ENCODE results near the gene CDK5RAP2.
"Not testable (repeated sequence)": the region's sequence is repeated elsewhere in the genome, so short reads cannot be mapped to it uniquely, and the experiment has no call there.

CDK5RAP2 gene

DNA sequence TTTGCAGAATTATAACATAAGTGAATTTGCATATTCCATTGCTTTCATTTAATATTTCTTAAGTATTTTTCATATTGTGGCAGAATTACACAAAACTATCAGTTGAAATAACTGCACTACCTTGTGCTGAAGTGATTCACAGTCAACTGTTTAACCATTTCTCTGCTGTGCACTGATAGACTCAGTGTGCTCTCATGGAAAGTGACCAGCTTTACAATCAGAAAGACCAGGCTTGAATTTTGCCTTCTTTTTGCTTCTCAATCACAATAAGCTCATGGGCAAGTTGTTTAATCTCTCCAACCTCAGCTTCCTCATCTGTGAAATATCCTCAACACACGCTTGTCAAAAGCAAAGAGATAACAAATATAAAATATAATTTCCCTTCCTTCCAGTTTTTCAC lies 18.3 kb downstream of the CDK5RAP2 start:
- no peak overlapping the region for H3K4me2 ChIP-seq
- no peak overlapping the region for H3K9ac ChIP-seq
- no peak for TF ChIP-seq Cebpa-rat (IDR thresholded peaks at IDR 0.05)
- peaks cover 0 to 45% (median 0%) of the 10 kb centered on the region in 11 experiments; a peak in 5 of 22 replicates for H3K27me3 ChIP-seq
- peaks cover 0 to 7% (median 4%) of the 10 kb centered on the region in 10 experiments; a peak in 8 of 20 replicates for H3K4me1 ChIP-seq
- peaks cover 0 to 94% (median 26%) of the 10 kb centered on the region in 11 experiments; a peak in 16 of 22 replicates for H4K20me1 ChIP-seq
- H3K36me3 ChIP-seq: peaks cover 77 to 99% (median 94%) of the 10 kb centered on the region in 11 experiments
- H3K27ac ChIP-seq: no peak overlapping the region
- H3K4me3 ChIP-seq: no peak overlapping the region
- no peaks in the 10 kb centered on the region for H3K9me3 ChIP-seq (replicated peaks in 1 of 11)

- Histone ChIP-seq H3K4me1 (peaks cover 10 to 24% (median 17%) of the 10 kb centered on the region in 10 experiments; a peak in 19 of 20 replicates), H3K9ac (no peak overlapping the region), H3K4me3 (no peak overlapping the region), H3K27me3 (peaks cover 0 to 52% (median 0%) of the 10 kb centered on the region in 11 experiments; a peak in 5 of 22 replicates), H3K4me2 (no peak overlapping the region), H3K27ac (no peak overlapping the region), H3K9me3 (replicated peaks in 1 of 11) (no peaks in the 10 kb centered on the region), H3K36me3 (peaks cover 65 to 91% (median 81%) of the 10 kb centered on the region in 11 experiments), H4K20me1 (peaks cover 0 to 96% (median 34%) of the 10 kb centered on the region in 11 experiments; a peak in 17 of 22 replicates)
- TF ChIP-seq Cebpa-rat (IDR thresholded peaks at IDR 0.05): no peak
These were observed 20.4 kb downstream of the CDK5RAP2 start for GRCh38 chr9:120559546-120559945.

DNA sequence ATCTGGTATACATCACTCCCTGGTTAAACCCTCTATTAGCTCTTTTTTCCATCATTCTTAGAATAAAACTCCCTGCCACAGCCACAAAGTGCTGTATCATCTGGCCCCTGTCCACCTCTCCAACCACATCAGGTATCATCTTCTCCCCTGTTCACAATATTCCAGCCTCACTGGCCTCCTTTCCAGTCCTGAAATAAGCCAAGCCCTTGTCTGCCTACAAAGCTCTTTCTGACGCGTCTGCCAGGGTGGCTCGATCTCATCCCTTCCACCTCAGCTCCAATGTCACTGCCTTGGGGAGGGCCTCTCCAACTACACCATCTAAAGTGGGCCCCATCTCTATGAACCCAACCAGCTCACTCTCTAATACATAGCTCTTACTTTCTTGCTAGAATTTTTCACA lies 21.5 kb downstream of the CDK5RAP2 start:
- Histone ChIP-seq H3K9ac (no peak overlapping the region), H3K27me3 (peaks cover 0 to 61% (median 0%) of the 10 kb centered on the region in 11 experiments; a peak in 5 of 22 replicates), H4K20me1 (peaks cover 0 to 97% (median 36%) of the 10 kb centered on the region in 11 experiments; a peak in 17 of 22 replicates), H3K4me3 (no peak overlapping the region), H3K9me3 (replicated peaks in 1 of 11) (peaks cover 0 to 3% (median 0%) of the 10 kb centered on the region in 11 experiments; a peak in 5 of 22 replicates), H3K4me2 (no peak overlapping the region), H3K27ac (no peak overlapping the region), H3K36me3 (peaks cover 65 to 91% (median 78%) of the 10 kb centered on the region in 11 experiments), H3K4me1 (peaks cover 10 to 24% (median 17%) of the 10 kb centered on the region in 10 experiments; a peak in 19 of 20 replicates)
- no peak for TF ChIP-seq Cebpa-rat (IDR thresholded peaks at IDR 0.05)

DNA sequence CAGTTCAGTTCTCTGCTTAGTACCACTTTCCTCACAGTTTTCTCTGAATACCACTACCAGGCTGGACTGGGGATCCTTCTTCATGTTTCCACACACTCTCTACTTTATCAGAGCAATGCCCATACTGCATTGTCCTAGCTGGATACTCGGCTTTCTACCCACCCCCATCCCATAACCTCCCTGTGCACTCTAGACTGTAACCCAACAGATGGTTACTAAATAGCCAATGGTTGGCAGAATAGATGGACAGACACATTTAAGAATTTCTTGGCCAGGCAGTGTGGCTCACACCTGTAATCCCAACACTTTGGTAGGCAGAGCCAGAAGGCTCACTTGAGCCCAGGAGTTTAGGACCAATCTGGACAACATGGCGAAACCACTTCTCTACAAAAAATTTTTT lies 22.8 kb downstream of the CDK5RAP2 start:
- H3K36me3 ChIP-seq: peaks cover 59 to 87% (median 74%) of the 10 kb centered on the region in 11 experiments
- no peak overlapping the region for H3K9ac ChIP-seq
- H3K4me1 ChIP-seq: peaks cover 10 to 24% (median 17%) of the 10 kb centered on the region in 10 experiments; a peak in 19 of 20 replicates
- no peak overlapping the region for H3K4me3 ChIP-seq
- no peak overlapping the region for H3K27ac ChIP-seq
- peaks cover 0 to 91% (median 23%) of the 10 kb centered on the region in 11 experiments; a peak in 15 of 22 replicates for H4K20me1 ChIP-seq
- no peak for TF ChIP-seq Cebpa-rat (IDR thresholded peaks at IDR 0.05)
- H3K27me3 ChIP-seq: peaks cover 0 to 65% (median 0%) of the 10 kb centered on the region in 11 experiments; a peak in 5 of 22 replicates
- peaks cover 0 to 11% (median 6%) of the 10 kb centered on the region in 11 experiments; a peak in 8 of 22 replicates for H3K9me3 ChIP-seq (replicated peaks in 1 of 11)
- H3K4me2 ChIP-seq: peak overlapping the region in 2 of 11 experiments; percentile 3 to 9; a peak in 1 of 22 replicates

DNA sequence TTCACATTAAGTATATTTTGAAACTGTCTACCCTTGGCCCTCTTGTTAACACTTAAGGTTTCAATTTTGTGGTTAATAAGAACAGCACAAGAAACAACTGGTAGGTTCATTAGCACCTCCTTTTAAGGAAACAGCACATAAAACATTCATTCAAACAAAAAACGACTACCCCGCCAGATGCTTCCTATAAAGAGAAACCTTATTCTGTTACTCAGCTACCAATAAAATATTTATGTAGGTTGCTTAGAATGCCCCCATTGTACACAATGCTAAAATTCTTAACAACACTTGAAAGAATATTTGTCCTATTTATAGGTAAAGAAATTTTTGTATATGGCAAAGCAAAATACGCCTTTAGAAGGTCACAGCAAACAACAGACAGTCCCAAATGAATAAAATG lies 23.2 kb downstream of the CDK5RAP2 start:
- Histone ChIP-seq H3K4me3 (no peak overlapping the region), H3K27ac (no peak overlapping the region), H3K9me3 (replicated peaks in 1 of 11) (peaks cover 0 to 11% (median 6%) of the 10 kb centered on the region in 11 experiments; a peak in 8 of 22 replicates), H3K36me3 (peaks cover 54 to 83% (median 70%) of the 10 kb centered on the region in 11 experiments), H3K27me3 (peaks cover 0 to 61% (median 0%) of the 10 kb centered on the region in 11 experiments; a peak in 5 of 22 replicates), H4K20me1 (peaks cover 0 to 87% (median 19%) of the 10 kb centered on the region in 11 experiments; a peak in 14 of 22 replicates), H3K4me2 (peak overlapping the region in 4 of 11 experiments; percentile 8 to 38 (median 13); a peak in 3 of 22 replicates), H3K9ac (no peak overlapping the region), H3K4me1 (peaks cover 10 to 24% (median 17%) of the 10 kb centered on the region in 10 experiments; a peak in 19 of 20 replicates)
- no peak for TF ChIP-seq Cebpa-rat (IDR thresholded peaks at IDR 0.05)

DNA sequence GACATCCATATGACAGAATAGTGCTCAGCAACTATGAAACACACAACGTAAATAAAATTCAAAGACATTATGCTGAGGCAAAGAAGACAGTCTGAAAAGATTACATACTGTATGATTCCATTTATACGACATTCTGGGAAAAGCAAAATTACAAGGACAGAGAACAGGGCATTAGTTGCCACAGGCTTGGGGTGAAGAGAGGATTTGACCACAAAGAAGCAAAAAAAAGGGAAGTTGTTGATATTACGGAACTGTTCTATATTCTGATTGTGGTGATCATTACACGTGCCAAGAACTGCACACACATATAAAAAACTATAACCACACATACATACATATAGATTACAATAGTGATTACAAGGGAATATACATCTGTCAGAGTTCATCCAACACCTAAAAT lies 24.1 kb downstream of the CDK5RAP2 start:
- peaks cover 0 to 87% (median 18%) of the 10 kb centered on the region in 11 experiments; a peak in 14 of 22 replicates for H4K20me1 ChIP-seq
- H3K4me2 ChIP-seq: peak overlapping the region in 10 of 11 experiments; percentile 8 to 68 (median 50); a peak in 19 of 22 replicates
- no peak for TF ChIP-seq Cebpa-rat (IDR thresholded peaks at IDR 0.05)
- peaks cover 0 to 70% (median 0%) of the 10 kb centered on the region in 11 experiments; a peak in 5 of 22 replicates for H3K27me3 ChIP-seq
- no peak overlapping the region for H3K4me3 ChIP-seq
- H3K9me3 ChIP-seq (replicated peaks in 1 of 11): peaks cover 0 to 11% (median 6%) of the 10 kb centered on the region in 11 experiments; a peak in 8 of 22 replicates
- H3K27ac ChIP-seq: no peak overlapping the region; a peak in 2 of 22 replicates
- H3K9ac ChIP-seq: no peak overlapping the region
- H3K4me1 ChIP-seq: peaks cover 10 to 24% (median 17%) of the 10 kb centered on the region in 10 experiments; a peak in 19 of 20 replicates
- H3K36me3 ChIP-seq: peaks cover 46 to 82% (median 67%) of the 10 kb centered on the region in 11 experiments

GRCh38 chr9:120552210-120552704 lies 27.7 kb downstream of the CDK5RAP2 start:
- H3K4me3 ChIP-seq, H3K4me2 ChIP-seq, H3K27ac ChIP-seq, H3K9ac ChIP-seq: not testable (repeated sequence)
- peaks cover 64 to 84% (median 74%) of the 10 kb centered on the region in 11 experiments for H3K36me3 ChIP-seq
- H3K4me1 ChIP-seq: peaks cover 10 to 22% (median 17%) of the 10 kb centered on the region in 10 experiments; a peak in 19 of 20 replicates
- peaks cover 0 to 57% (median 0%) of the 10 kb centered on the region in 11 experiments; a peak in 5 of 22 replicates for H3K27me3 ChIP-seq
- peaks cover 0 to 80% (median 9%) of the 10 kb centered on the region in 11 experiments; a peak in 11 of 22 replicates for H4K20me1 ChIP-seq
- peaks cover 0 to 11% (median 6%) of the 10 kb centered on the region in 11 experiments; a peak in 8 of 22 replicates for H3K9me3 ChIP-seq (replicated peaks in 1 of 11)

GRCh38 chr9:120545701-120546550 lies 34.0 kb downstream of the CDK5RAP2 start:
- H4K20me1 ChIP-seq: peaks cover 0 to 27% (median 0%) of the 10 kb centered on the region in 11 experiments; a peak in 3 of 22 replicates
- no peak overlapping the region for H3K27ac ChIP-seq
- peaks cover 96 to 100% (median 99%) of the 10 kb centered on the region in 11 experiments for H3K36me3 ChIP-seq
- no peak for TF ChIP-seq Cebpa-rat (IDR thresholded peaks at IDR 0.05)
- no peak overlapping the region for H3K9ac ChIP-seq
- no peaks in the 10 kb centered on the region for H3K9me3 ChIP-seq (replicated peaks in 1 of 11)
- no peaks in the 10 kb centered on the region for H3K4me1 ChIP-seq
- no peak overlapping the region for H3K4me2 ChIP-seq
- H3K4me3 ChIP-seq: no peak overlapping the region
- H3K27me3 ChIP-seq: peaks cover 0 to 15% (median 0%) of the 10 kb centered on the region in 11 experiments; a peak in 3 of 22 replicates
